Measurements from ENCODE around the gene COL17A1.

The COL17A1 gene

DNA sequence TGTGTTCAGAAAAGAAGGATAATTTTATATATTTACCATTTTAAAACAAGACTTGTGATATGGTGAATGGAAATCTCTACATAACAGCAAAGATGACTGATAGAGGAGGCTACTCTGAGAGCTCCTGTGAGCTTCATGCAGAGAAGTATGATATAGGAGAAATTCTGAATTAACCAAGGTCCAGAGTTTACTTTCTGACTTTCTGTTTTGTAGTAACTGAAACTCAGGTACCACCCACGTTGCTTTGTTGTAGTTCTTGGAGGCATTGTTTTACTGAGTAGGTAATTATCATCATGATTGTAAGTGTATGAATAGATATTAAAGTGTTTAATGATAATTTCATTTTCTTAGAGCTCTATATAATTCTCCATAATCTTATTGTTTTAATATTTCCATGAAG lies 18.3 kb upstream of the COL17A1 start:
- no CpG with 5 or more reads among the region's 1 CpG for WGBS (ENCODE audit: extremely low coverage, insufficient coverage, low lambda C conversion rate)
- H3K18ac ChIP-seq (ENCODE audit: low read length), result no peak overlapping the region
- H2BK120ac ChIP-seq (ENCODE audit: low read depth, low read length), result no peak overlapping the region
- H3K79me2 ChIP-seq (ENCODE audit: control insufficient read depth, insufficient read depth, low read length), result no peaks in the 10 kb centered on the region
- DNase-seq, result no peak
- no peak overlapping the region for H3K9ac ChIP-seq (ENCODE audit: low read length)
- H4K8ac ChIP-seq (ENCODE audit: low read depth, low read length), result no peak overlapping the region
- H2AK5ac ChIP-seq (ENCODE audit: low read length), result no peak overlapping the region
- H2BK15ac ChIP-seq (replicated peaks; ENCODE audit: low read depth), result no peak overlapping the region
- no peak overlapping the region for H3K27ac ChIP-seq (ENCODE audit: low read depth, low read length)
- H3K4ac ChIP-seq (ENCODE audit: low read depth, low read length), result no peak overlapping the region
- H3K23ac ChIP-seq (ENCODE audit: low read length), result no peak overlapping the region
- no peaks in the 10 kb centered on the region for H3K4me1 ChIP-seq (ENCODE audit: control insufficient read depth, low read depth, low read length)
- no peaks in the 10 kb centered on the region for H3K27me3 ChIP-seq (ENCODE audit: insufficient read depth, low read length, poor library complexity)
- no peak overlapping the region for H3K56ac ChIP-seq (ENCODE audit: low read length)
- no peak overlapping the region for H3K4me2 ChIP-seq (ENCODE audit: low read length)
- H4K5ac ChIP-seq (ENCODE audit: low read length), result no peak overlapping the region
- H2BK5ac ChIP-seq (ENCODE audit: low read length), result no peak overlapping the region
- H3K79me1 ChIP-seq (ENCODE audit: low read length), result no peaks in the 10 kb centered on the region
- no peaks in the 10 kb centered on the region for H3K36me3 ChIP-seq (ENCODE audit: control insufficient read depth, insufficient read depth, low read length)
- no peak overlapping the region for H3K4me3 ChIP-seq (ENCODE audit: low read length)

DNA sequence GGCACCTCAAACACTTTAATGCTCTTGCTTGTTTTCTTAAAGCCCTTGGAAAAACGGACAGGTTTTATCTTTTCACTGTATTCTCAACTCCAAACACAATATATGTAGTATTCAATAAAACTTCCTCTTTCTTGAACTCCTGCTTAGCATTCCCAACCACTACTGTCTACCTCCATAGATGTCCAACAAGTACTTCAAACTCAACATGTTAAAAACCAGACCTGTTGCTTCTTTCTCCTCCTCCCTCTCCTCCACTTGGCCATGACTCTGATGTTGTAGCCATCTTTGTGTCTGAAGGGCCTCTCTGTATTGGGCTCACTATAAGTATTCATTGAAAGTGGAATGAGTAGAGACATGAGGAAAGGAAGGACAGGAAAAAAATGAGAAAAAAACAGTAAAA lies 16.2 kb upstream of the COL17A1 start:
- no peak overlapping the region for H3K56ac ChIP-seq (ENCODE audit: low read length)
- no peak overlapping the region for H2AK5ac ChIP-seq (ENCODE audit: low read length)
- no peaks in the 10 kb centered on the region for H3K79me1 ChIP-seq (ENCODE audit: low read length)
- no CpG with 5 or more reads among the region's 1 CpG for WGBS (ENCODE audit: extremely low coverage, insufficient coverage, low lambda C conversion rate)
- no peak overlapping the region for H3K18ac ChIP-seq (ENCODE audit: low read length)
- no peaks in the 10 kb centered on the region for H3K36me3 ChIP-seq (ENCODE audit: control insufficient read depth, insufficient read depth, low read length)
- H3K23ac ChIP-seq (ENCODE audit: low read length), result no peak overlapping the region
- no peaks in the 10 kb centered on the region for H3K27me3 ChIP-seq (ENCODE audit: insufficient read depth, low read length, poor library complexity)
- no peaks in the 10 kb centered on the region for H3K79me2 ChIP-seq (ENCODE audit: control insufficient read depth, insufficient read depth, low read length)
- H3K4ac ChIP-seq (ENCODE audit: low read depth, low read length), result no peak overlapping the region
- H2BK5ac ChIP-seq (ENCODE audit: low read length), result no peak overlapping the region
- no peak overlapping the region for H2BK120ac ChIP-seq (ENCODE audit: low read depth, low read length)
- H2BK15ac ChIP-seq (replicated peaks; ENCODE audit: low read depth), result no peak overlapping the region
- H3K9ac ChIP-seq (ENCODE audit: low read length), result no peak overlapping the region
- no peak overlapping the region for H3K27ac ChIP-seq (ENCODE audit: low read depth, low read length)
- no peak overlapping the region for H3K4me2 ChIP-seq (ENCODE audit: low read length)
- no peak overlapping the region for H4K8ac ChIP-seq (ENCODE audit: low read depth, low read length)
- no peak for DNase-seq
- H3K4me3 ChIP-seq (ENCODE audit: low read length), result no peak overlapping the region
- H4K5ac ChIP-seq (ENCODE audit: low read length), result no peak overlapping the region
- no peaks in the 10 kb centered on the region for H3K4me1 ChIP-seq (ENCODE audit: control insufficient read depth, low read depth, low read length)

DNA sequence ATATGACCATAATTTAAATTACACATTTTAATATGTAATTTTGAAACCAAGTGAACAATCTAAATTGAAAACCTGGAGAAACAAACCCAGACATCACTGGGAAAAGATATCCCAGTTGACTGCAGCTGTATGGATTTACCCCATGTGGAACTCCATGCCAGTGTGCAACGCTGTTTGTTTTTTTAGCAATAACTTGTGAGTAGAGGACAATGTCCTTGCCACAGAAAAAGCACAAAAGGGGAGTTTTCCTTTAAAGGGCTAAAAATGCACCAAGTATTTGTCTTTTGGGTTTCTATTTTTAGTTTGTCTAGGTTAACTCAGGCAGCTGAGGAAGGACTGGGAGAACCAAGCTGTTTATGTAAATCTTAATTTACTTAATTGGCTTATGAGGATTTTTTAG lies 15.1 kb upstream of the COL17A1 start:
- H3K27ac ChIP-seq (ENCODE audit: low read depth, low read length), result no peak overlapping the region
- H4K5ac ChIP-seq (ENCODE audit: low read length), result no peak overlapping the region
- no peak overlapping the region for H3K9ac ChIP-seq (ENCODE audit: low read length)
- no peak overlapping the region for H2BK120ac ChIP-seq (ENCODE audit: low read depth, low read length)
- H3K4me1 ChIP-seq (ENCODE audit: control insufficient read depth, low read depth, low read length), result no peaks in the 10 kb centered on the region
- no peak overlapping the region for H3K18ac ChIP-seq (ENCODE audit: low read length)
- H2AK5ac ChIP-seq (ENCODE audit: low read length), result no peak overlapping the region
- no CpG with 5 or more reads among the region's 1 CpG for WGBS (ENCODE audit: extremely low coverage, insufficient coverage, low lambda C conversion rate)
- no peak overlapping the region for H3K56ac ChIP-seq (ENCODE audit: low read length)
- no peaks in the 10 kb centered on the region for H3K27me3 ChIP-seq (ENCODE audit: insufficient read depth, low read length, poor library complexity)
- no peak overlapping the region for H3K23ac ChIP-seq (ENCODE audit: low read length)
- no peak overlapping the region for H3K4me3 ChIP-seq (ENCODE audit: low read length)
- no peak overlapping the region for H3K4ac ChIP-seq (ENCODE audit: low read depth, low read length)
- no peak overlapping the region for H4K8ac ChIP-seq (ENCODE audit: low read depth, low read length)
- no peak overlapping the region for H3K4me2 ChIP-seq (ENCODE audit: low read length)
- no peak overlapping the region for H2BK5ac ChIP-seq (ENCODE audit: low read length)
- DNase-seq, result no peak
- no peaks in the 10 kb centered on the region for H3K36me3 ChIP-seq (ENCODE audit: control insufficient read depth, insufficient read depth, low read length)
- no peaks in the 10 kb centered on the region for H3K79me2 ChIP-seq (ENCODE audit: control insufficient read depth, insufficient read depth, low read length)
- H2BK15ac ChIP-seq (replicated peaks; ENCODE audit: low read depth), result no peak overlapping the region
- no peaks in the 10 kb centered on the region for H3K79me1 ChIP-seq (ENCODE audit: low read length)

GRCh38 chr10:104099941-104100340 lies 14.3 kb upstream of the COL17A1 start:
- Histone ChIP-seq H3K36me3 (ENCODE audit: control insufficient read depth, insufficient read depth, low read length) (no peaks in the 10 kb centered on the region), H3K56ac (ENCODE audit: low read length) (no peak overlapping the region), H3K23ac (ENCODE audit: low read length) (no peak overlapping the region), H2BK5ac (ENCODE audit: low read length) (no peak overlapping the region), H3K4me3 (ENCODE audit: low read length) (no peak overlapping the region), H3K9ac (ENCODE audit: low read length) (no peak overlapping the region), H2AK5ac (ENCODE audit: low read length) (no peak overlapping the region), H3K4ac (ENCODE audit: low read depth, low read length) (no peak overlapping the region), H3K18ac (ENCODE audit: low read length) (no peak overlapping the region), H2BK120ac (ENCODE audit: low read depth, low read length) (no peak overlapping the region), H3K27me3 (ENCODE audit: insufficient read depth, low read length, poor library complexity) (no peaks in the 10 kb centered on the region), H3K4me1 (ENCODE audit: control insufficient read depth, low read depth, low read length) (no peaks in the 10 kb centered on the region), H3K79me1 (ENCODE audit: low read length) (no peaks in the 10 kb centered on the region), H3K4me2 (ENCODE audit: low read length) (no peak overlapping the region), H3K27ac (ENCODE audit: low read depth, low read length) (no peak overlapping the region), H4K5ac (ENCODE audit: low read length) (no peak overlapping the region), H2BK15ac (replicated peaks; ENCODE audit: low read depth) (no peak overlapping the region), H4K8ac (ENCODE audit: low read depth, low read length) (no peak overlapping the region), H3K79me2 (ENCODE audit: control insufficient read depth, insufficient read depth, low read length) (no peaks in the 10 kb centered on the region)
- DNase-seq, result no peak

DNA sequence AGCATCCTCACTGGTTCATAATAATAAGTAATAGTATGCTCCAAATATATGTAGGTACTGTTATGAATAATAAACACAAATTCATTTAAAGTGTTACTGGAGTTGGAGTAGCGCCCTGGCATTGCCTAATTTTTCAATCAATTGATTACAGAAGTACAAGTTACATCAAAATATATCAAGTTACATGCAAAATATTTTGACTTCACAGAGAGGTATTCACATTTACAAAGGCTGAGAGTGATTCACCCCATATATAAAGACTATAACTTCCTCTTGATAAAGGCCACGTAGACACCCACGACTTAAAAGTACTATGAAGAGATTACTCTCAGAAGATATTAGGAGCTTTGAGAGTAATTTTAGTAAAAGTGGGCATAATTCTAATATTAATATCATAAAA lies 13.6 kb upstream of the COL17A1 start:
- Histone ChIP-seq H3K4ac (ENCODE audit: low read depth, low read length) (no peak overlapping the region), H2BK5ac (ENCODE audit: low read length) (no peak overlapping the region), H2BK120ac (ENCODE audit: low read depth, low read length) (no peak overlapping the region), H3K56ac (ENCODE audit: low read length) (no peak overlapping the region), H3K18ac (ENCODE audit: low read length) (no peak overlapping the region), H4K5ac (ENCODE audit: low read length) (no peak overlapping the region), H3K9ac (ENCODE audit: low read length) (no peak overlapping the region), H3K4me3 (ENCODE audit: low read length) (no peak overlapping the region), H3K79me2 (ENCODE audit: control insufficient read depth, insufficient read depth, low read length) (no peaks in the 10 kb centered on the region), H3K79me1 (ENCODE audit: low read length) (no peaks in the 10 kb centered on the region), H2BK15ac (replicated peaks; ENCODE audit: low read depth) (no peak overlapping the region), H3K23ac (ENCODE audit: low read length) (no peak overlapping the region), H2AK5ac (ENCODE audit: low read length) (no peak overlapping the region), H3K4me1 (ENCODE audit: control insufficient read depth, low read depth, low read length) (no peaks in the 10 kb centered on the region), H3K36me3 (ENCODE audit: control insufficient read depth, insufficient read depth, low read length) (no peaks in the 10 kb centered on the region), H3K27ac (ENCODE audit: low read depth, low read length) (no peak overlapping the region), H4K8ac (ENCODE audit: low read depth, low read length) (no peak overlapping the region), H3K27me3 (ENCODE audit: insufficient read depth, low read length, poor library complexity) (no peaks in the 10 kb centered on the region), H3K4me2 (ENCODE audit: low read length) (no peak overlapping the region)
- WGBS (ENCODE audit: extremely low coverage, insufficient coverage, low lambda C conversion rate), result no CpG with 5 or more reads among the region's 3 CpGs
- no peak for DNase-seq

DNA sequence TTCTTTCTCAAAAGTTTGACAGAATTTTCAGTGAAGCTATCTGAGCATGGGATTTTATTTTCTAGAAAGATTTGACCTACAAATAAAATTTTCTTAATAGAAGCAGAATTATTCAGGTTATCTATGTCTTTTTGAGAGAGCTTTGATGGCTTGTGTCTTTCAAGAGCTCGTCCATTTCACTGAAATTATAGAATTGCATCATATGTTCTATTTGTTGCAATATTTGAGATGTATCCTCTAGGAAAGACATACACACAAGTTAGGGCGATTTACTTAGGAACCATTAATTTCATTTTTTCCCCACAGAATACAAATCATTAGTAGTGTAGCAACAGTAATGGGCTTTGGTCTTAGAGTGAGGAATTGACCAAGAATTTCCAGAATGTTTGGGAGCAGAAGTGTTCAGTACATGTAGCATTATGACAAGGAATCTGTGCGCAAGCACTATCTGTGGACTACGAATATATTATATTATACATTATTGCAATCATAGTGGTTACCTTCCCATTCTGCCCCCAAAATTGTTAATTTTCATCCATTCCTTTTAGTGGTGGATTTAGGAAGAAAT lies 12.8 kb upstream of the COL17A1 start:
- H3K4me1 ChIP-seq (ENCODE audit: control insufficient read depth, low read depth, low read length), result no peaks in the 10 kb centered on the region
- H2BK120ac ChIP-seq (ENCODE audit: low read depth, low read length), result no peak overlapping the region
- no peak overlapping the region for H3K4me2 ChIP-seq (ENCODE audit: low read length)
- H3K79me2 ChIP-seq (ENCODE audit: control insufficient read depth, insufficient read depth, low read length), result no peaks in the 10 kb centered on the region
- H3K9ac ChIP-seq (ENCODE audit: low read length), result no peak overlapping the region
- no peaks in the 10 kb centered on the region for H3K27me3 ChIP-seq (ENCODE audit: insufficient read depth, low read length, poor library complexity)
- H3K23ac ChIP-seq (ENCODE audit: low read length), result no peak overlapping the region
- H3K18ac ChIP-seq (ENCODE audit: low read length), result no peak overlapping the region
- no peak overlapping the region for H2AK5ac ChIP-seq (ENCODE audit: low read length)
- no CpG with 5 or more reads among the region's 4 CpGs for WGBS (ENCODE audit: extremely low coverage, insufficient coverage, low lambda C conversion rate)
- no peak overlapping the region for H3K56ac ChIP-seq (ENCODE audit: low read length)
- H3K4ac ChIP-seq (ENCODE audit: low read depth, low read length), result no peak overlapping the region
- no peak overlapping the region for H2BK5ac ChIP-seq (ENCODE audit: low read length)
- no peak overlapping the region for H2BK15ac ChIP-seq (replicated peaks; ENCODE audit: low read depth)
- H3K36me3 ChIP-seq (ENCODE audit: control insufficient read depth, insufficient read depth, low read length), result no peaks in the 10 kb centered on the region
- H3K4me3 ChIP-seq (ENCODE audit: low read length), result no peak overlapping the region
- H4K5ac ChIP-seq (ENCODE audit: low read length), result no peak overlapping the region
- H3K79me1 ChIP-seq (ENCODE audit: low read length), result no peaks in the 10 kb centered on the region
- H4K8ac ChIP-seq (ENCODE audit: low read depth, low read length), result no peak overlapping the region
- no peak for DNase-seq
- no peak overlapping the region for H3K27ac ChIP-seq (ENCODE audit: low read depth, low read length)

All from mesendoderm (in vitro differentiated cells).